LNCAP (cell line): ENCODE results near the gene RELA.

ENCODE experiments used
- TF ChIP-seq, protein P1 (sequence below): fragments of 450-650 bp; IDR thresholded peaks from 2 replicates; pipeline ENCODE4 v1.5.1; 2017; ENCODE audit warnings: mild to moderate bottlenecking

Gene RELA

DNA sequence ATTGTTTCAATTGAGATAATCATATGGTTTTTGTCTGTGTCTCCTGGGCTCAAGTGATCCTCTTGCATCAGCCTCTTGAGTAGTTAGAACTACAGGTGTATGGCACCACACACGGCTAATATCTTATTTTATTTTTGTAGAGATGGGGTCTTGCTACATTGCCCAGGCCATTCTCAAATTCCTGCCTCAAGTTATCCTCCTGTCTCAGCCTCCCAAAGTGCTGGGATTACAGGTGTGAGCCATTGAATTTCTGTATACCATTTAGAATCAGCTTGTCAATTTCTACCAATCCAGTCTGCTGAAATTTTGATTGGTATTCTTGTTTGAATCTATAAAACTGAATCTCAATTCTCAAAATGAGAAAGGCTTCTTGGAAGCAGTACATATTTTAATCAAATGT is 39.0 kb upstream of the RELA start:
- TF ChIP-seq, protein P1, sequence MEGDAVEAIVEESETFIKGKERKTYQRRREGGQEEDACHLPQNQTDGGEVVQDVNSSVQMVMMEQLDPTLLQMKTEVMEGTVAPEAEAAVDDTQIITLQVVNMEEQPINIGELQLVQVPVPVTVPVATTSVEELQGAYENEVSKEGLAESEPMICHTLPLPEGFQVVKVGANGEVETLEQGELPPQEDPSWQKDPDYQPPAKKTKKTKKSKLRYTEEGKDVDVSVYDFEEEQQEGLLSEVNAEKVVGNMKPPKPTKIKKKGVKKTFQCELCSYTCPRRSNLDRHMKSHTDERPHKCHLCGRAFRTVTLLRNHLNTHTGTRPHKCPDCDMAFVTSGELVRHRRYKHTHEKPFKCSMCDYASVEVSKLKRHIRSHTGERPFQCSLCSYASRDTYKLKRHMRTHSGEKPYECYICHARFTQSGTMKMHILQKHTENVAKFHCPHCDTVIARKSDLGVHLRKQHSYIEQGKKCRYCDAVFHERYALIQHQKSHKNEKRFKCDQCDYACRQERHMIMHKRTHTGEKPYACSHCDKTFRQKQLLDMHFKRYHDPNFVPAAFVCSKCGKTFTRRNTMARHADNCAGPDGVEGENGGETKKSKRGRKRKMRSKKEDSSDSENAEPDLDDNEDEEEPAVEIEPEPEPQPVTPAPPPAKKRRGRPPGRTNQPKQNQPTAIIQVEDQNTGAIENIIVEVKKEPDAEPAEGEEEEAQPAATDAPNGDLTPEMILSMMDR = no peak

DNA sequence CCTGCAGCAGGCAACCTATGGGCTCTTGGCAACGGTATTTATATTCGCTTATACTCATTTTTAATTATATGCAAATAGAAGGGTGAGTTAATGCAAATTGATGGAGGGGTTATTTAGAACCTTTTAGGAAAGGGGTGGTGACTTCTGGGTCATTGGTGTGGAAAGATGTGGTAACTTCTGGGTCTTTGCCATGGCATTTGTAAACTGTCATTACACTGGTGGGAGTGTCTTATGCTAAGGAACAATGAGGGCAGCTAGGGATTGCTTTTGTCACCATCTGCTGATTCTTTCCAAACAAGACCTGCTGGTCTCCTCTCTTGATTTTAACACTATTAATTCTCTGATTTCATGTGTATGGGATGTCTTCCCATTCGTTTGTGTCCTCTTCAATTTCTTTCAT is 37.7 kb upstream of the RELA start:
- TF ChIP-seq, protein P1 = no peak

DNA sequence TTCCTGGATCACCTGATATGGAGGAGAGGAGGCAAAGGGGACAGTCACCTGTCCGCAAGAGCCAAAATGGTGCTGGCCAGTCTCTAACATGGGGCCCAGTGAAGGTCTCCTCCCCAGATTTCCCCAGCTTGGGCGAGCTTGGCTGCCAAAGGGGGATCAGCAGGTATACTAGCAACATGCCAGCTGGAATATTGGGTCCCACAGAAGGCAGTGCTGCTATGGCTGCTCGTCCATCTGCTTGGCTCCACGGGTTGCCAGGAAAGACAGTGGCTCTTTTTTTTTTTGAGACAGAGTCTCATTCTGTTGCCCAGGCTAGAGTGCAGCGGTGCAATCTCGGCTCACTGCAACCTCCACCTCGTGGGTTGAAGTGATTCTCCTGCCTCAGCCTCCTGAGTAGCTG is 36.6 kb upstream of the RELA start:
- TF ChIP-seq, protein P1 = no peak

DNA sequence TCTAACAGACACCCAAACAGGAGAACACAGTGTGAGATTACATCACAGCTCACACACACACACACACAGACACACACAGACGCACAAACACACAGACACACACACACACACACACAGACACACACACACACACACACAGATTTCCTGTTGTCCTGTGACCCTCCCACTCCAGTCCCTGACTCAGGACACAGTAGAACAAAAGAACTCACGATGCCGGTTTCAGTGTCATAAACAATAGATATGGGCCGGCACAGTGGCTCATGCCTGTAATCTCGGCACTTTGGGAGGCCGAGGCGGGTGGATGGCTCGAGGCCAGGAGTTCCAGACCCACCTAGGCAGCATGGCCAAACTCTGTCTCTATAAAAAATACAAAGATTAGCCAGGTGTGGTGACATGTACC is 35.5 kb upstream of the RELA start:
- TF ChIP-seq, protein P1 = no peak

DNA sequence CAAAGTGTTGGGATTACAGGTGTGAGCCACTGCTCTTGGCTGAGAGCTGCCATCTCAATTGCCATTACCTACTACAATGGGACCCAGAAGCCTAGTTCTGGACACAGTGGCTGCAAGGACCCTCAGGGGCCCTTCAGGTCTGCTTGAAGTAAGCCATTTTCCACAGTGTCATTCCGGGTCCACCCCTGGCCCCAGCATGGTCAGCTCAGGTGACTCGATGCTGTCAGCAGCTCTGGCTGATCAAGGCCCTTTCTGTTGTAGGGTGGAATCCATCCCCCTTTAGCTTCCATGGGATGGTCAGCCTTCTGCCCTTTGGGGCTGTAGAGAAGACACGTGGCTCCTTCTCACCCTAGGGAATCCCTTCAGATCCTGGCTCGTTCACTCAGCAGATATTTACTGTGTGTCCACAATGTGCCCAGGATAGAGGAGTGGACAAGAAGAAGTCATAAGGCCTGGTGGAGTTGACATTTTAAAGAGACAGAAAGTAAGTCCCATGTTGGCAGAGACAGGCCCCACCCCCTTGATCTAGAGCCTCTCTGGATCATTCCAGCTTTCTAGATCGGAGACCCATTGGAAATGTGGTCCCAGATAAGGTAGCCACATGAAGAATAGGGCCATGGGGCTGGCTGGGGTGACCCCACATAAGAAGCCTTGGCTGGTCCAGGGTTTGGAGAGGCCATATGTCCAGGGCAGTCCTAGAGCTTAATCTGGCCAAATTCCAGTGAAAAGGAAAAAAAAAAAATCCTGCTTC is 34.3 kb upstream of the RELA start:
- TF ChIP-seq, protein P1 = no peak

DNA sequence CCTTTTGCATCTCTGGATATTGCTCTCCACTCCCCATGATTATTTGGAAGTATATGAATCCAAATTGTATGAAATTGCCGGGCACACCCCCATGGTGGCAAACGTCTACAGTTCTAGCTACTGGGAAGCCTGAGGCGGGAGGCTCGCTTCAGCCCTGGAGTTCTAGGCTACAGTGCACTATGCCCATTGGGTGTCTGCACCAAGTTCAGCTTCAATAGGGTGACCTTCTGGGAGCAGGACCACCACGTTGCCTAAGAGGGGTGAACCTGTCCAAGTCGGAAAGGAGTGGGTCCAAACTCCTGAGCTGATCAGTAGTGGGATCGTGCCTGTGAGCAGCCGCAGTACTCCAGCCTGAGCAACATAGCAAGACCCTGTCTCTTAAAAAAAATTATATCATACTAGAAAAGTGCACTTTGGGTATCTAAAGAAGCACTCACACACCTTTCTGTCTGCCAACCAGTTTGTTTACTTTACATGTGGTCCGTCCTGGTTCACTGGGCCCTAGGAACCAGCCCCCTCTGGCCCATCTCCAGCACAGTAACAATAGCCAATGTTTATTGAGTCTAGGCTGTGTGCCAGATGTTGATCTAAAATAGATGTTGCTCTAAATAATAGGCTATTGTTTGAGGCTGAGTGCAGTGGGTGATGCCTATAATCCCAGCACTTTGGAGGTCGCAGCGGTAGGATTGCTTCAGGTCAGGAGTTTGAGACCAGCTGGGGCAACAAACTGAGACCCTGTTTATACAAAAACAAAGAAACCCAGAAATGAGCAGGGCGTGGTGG is 32.9 kb upstream of the RELA start:
- TF ChIP-seq, protein P1 = no peak

DNA sequence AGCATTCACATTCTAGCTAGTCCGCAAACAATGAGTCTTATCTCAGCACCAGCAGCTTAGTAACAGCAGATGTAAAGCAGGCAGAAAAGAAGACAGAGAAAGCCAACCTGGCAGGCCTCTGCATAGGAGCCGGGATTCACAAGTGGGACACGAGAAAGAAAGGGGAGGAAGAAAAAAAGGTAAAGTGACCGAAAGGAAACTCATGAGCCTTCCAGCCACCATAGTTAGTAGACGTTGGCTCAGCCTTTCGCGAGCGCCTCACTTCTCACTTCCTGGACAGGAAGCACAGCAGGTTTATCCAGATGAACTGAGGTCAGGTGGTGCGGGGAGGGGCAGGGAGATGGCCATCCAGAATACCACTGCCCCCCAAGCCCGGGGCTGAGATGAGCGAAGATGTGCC is 29.7 kb upstream of the RELA start:
- TF ChIP-seq, protein P1 = no peak
